RWPE1 (cell line): ENCODE results near the gene SPIB.

Experiments used
- CTCF ChIA-PET: fragments of 350-600 bp; sonication (Branson Sonifier 250); formaldehyde crosslinking; extraction: SDS; loops from one replicate; lab custom pipeline; 2021; lab: Yijun Ruan, JAX
- POLR2A ChIA-PET: fragments of 400-600 bp; formaldehyde crosslinking; extraction: SDS; loops from one replicate; lab custom pipeline; 2020; ENCODE audit warnings: antibody characterized with exemption; ENCODE audit not compliant: low non-redundant PET; lab: Yijun Ruan, JAX
- DNase-seq: peaks from one replicate; pipeline ENCODE4 v3.0.0; 2012; ENCODE audit warnings: low spot score
- H3K27ac ChIP-seq: fragments of 450-650 bp; 2 replicates; pipeline ENCODE4 v1.5.1; 2017
- CTCF ChIP-seq: fragments of 450-650 bp; conservative IDR thresholded peaks from 2 replicates; pipeline ENCODE4 v1.5.1; 2017; ENCODE audit warnings: low read depth, mild to moderate bottlenecking

SPIB gene

GRCh38 chr19:50460161-50460765 lies 41.5 kb downstream of the SPIB start:
- POLR2A ChIA-PET = no interaction called here
- TF ChIP-seq CTCF = no peak
- CTCF ChIA-PET = interaction anchor here (0.7 to 1.5 kb wide), 5 partner anchors 10 to 1042 kb away, joined by 3 to 10 read pairs (median 3); no protein-coding TSS in a partner anchor
- no peak overlapping the region for H3K27ac ChIP-seq
- DNase-seq = peak; percentile 12

- peak; percentile 85 for DNase-seq
- POLR2A ChIA-PET = no interaction called here
- no peak overlapping the region for H3K27ac ChIP-seq
- CTCF ChIA-PET = interaction anchor here (0.7 to 1.5 kb wide), 6 partner anchors 11 to 93 kb away, joined by 3 to 10 read pairs (median 4); no protein-coding TSS in a partner anchor
- peak; percentile 82 for TF ChIP-seq CTCF
These were observed 42.5 kb downstream of the SPIB start for GRCh38 chr19:50461066-50461875.

- H3K27ac ChIP-seq = no peak overlapping the region
- CTCF ChIA-PET = interaction anchor here (0.5 to 1.2 kb wide), 3 partner anchors 9 to 489 kb away, joined by 3 to 5 read pairs (median 4); no protein-coding TSS in a partner anchor
- no peak for TF ChIP-seq CTCF
- POLR2A ChIA-PET = interaction anchor here (0.6 kb wide), 1 partner anchor 739 kb away, joined by 5 read pairs; no protein-coding TSS in a partner anchor
- DNase-seq = no peak
These were observed 44.2 kb downstream of the SPIB start for GRCh38 chr19:50462970-50463369.

- POLR2A ChIA-PET = no interaction called here
- CTCF ChIA-PET = no interaction called here
- no peak for DNase-seq
- H3K27ac ChIP-seq = no peak overlapping the region
- TF ChIP-seq CTCF = no peak
These were observed 45.6 kb downstream of the SPIB start for GRCh38 chr19:50464348-50464747.

- ChIA-PET POLR2A (no interaction called here), CTCF (interaction anchor here (0.7 kb wide), 1 partner anchor 168 kb away, joined by 4 read pairs; no protein-coding TSS in a partner anchor)
- no peak overlapping the region for H3K27ac ChIP-seq
- TF ChIP-seq CTCF = no peak
- DNase-seq = no peak
These were observed 46.3 kb downstream of the SPIB start for GRCh38 chr19:50465000-50465399.

GRCh38 chr19:50465986-50466705 lies 47.4 kb downstream of the SPIB start:
- TF ChIP-seq CTCF = no peak
- DNase-seq = no peak
- CTCF ChIA-PET = interaction anchor here (0.7 to 0.9 kb wide), 2 partner anchors 98 to 338 kb away, joined by 3 read pairs; no protein-coding TSS in a partner anchor
- no peak overlapping the region for H3K27ac ChIP-seq
- POLR2A ChIA-PET = no interaction called here
